B cell (primary cell): ENCODE data around the gene RECK. TPM values are rescaled to one million over a fixed set of nuclear protein-coding genes. Genes with fewer than 3 reads are reported as not detected.

Experiments used
- ATAC-seq: fragments of 200-7000 bp; cut with Tn5 transposase; one replicate; pipeline ENCODE4 v1.10.0; 2021; ENCODE audit warnings: low read depth, mild to moderate bottlenecking, moderate number of reproducible peaks, moderate library complexity
- CTCF ChIA-PET: fragments of 350-600 bp; sonication (Branson Sonifier 250); formaldehyde crosslinking; loops from one replicate; lab custom pipeline; 2021; ENCODE audit warnings: antibody characterized with exemption, inconsistent platforms; lab: Charles Lee
- POLR2A ChIA-PET: fragments of 350-600 bp; sonication (Branson Sonifier 250); formaldehyde crosslinking; loops from one replicate; lab custom pipeline; 2021; ENCODE audit warnings: antibody characterized with exemption; lab: Charles Lee
- DNase-seq: peaks from one replicate; pipeline ENCODE4 v3.0.0; 2013
- H2AFZ ChIP-seq: 2 replicates; pipeline ENCODE4 v1.6.1; 2012; ENCODE audit warnings: mild to moderate bottlenecking, low read depth, low read length; ENCODE audit not compliant: insufficient read depth, poor library complexity, severe bottlenecking
- H3K27ac ChIP-seq, 2 donors: 1 replicate in 1 of 2; 2 replicates in 1 of 2; pipeline ENCODE4 v1.5.1; 2012 to 2013; ENCODE audit warnings: low read length in 2 of 2, mild to moderate bottlenecking in 2 of 2, moderate library complexity in 1 of 2
- H3K27me3 ChIP-seq, 4 experiments: fragments of 200-600 bp in 1 of 4; sonication (generic) in 1 of 4; replicated peaks in 1 of 4; 1 replicate in 2 of 4; 2 replicates in 2 of 4; pipeline versions ENCODE4 v1.6.1 to v1.7.0; 2013 to 2016; ENCODE audit warnings: low read length in 3 of 4, mild to moderate bottlenecking in 2 of 4, mixed read lengths in 1 of 4, moderate library complexity in 1 of 4; ENCODE audit not compliant: insufficient read depth in 4 of 4, control insufficient read depth in 3 of 4; ENCODE audit errors: control extremely low read depth in 1 of 4
- H3K36me3 ChIP-seq, 2 experiments: replicated peaks in 1 of 2; 1 replicate in 1 of 2; 2 replicates in 1 of 2; pipeline versions ENCODE4 v1.6.1 to v1.7.1; 2013; ENCODE audit warnings: low read length in 1 of 2; ENCODE audit not compliant: insufficient read depth in 2 of 2, control insufficient read depth in 1 of 2; ENCODE audit errors: control extremely low read depth in 1 of 2, extremely low read depth in 1 of 2
- H3K4me1 ChIP-seq, 2 donors: fragments of 200-600 bp in 1 of 2; sonication (generic) in 1 of 2; 1 replicate in 1 of 2; 2 replicates in 1 of 2; pipeline versions ENCODE4 v1.5.1 to v1.6.1; 2013 to 2017; ENCODE audit warnings: low read length in 2 of 2; ENCODE audit not compliant: control insufficient read depth in 2 of 2, insufficient read depth in 2 of 2
- H3K4me2 ChIP-seq: replicated peaks from 2 replicates; pipeline ENCODE3; 2012; ENCODE audit warnings: mild to moderate bottlenecking, low read depth, low read length; ENCODE audit not compliant: poor library complexity, severe bottlenecking
- H3K4me3 ChIP-seq, 5 experiments: fragments of 200-600 bp in 1 of 5; sonication (generic) in 1 of 5; 1 replicate in 3 of 5; 2 replicates in 2 of 5; pipeline versions ENCODE4 v1.5.1 to v1.7.0; 2011 to 2016; ENCODE audit warnings: low read length in 4 of 5, mild to moderate bottlenecking in 4 of 5, low read depth in 2 of 5, control low read depth in 1 of 5, moderate library complexity in 1 of 5; ENCODE audit not compliant: insufficient read depth in 1 of 5; ENCODE audit errors: control extremely low read depth in 1 of 5, extremely low read depth in 1 of 5
- H3K79me2 ChIP-seq: fragments of 200-600 bp; sonication (generic); one replicate; pipeline ENCODE4 v1.6.0; 2016; ENCODE audit warnings: low read length; ENCODE audit not compliant: control insufficient read depth, insufficient read depth
- H3K9ac ChIP-seq: fragments of 200-600 bp; sonication (generic); 2 replicates; pipeline ENCODE4 v1.6.1; 2017; ENCODE audit warnings: mild to moderate bottlenecking, low read length, moderate library complexity
- H3K9me3 ChIP-seq, 3 donors: one replicate each; pipeline versions ENCODE4 v1.6.1 to v1.7.1; 2013; ENCODE audit warnings: low read length in 2 of 3; ENCODE audit not compliant: control insufficient read depth in 2 of 3, insufficient read depth in 1 of 3; ENCODE audit errors: control extremely low read depth in 1 of 3
- H4K20me1 ChIP-seq: 2 replicates; pipeline ENCODE4 v1.6.0; 2012; ENCODE audit warnings: mild to moderate bottlenecking, low read length; ENCODE audit not compliant: insufficient read depth, control insufficient read depth, poor library complexity, severe bottlenecking
- H3K27ac Mint-ChIP-seq: one replicate; pipeline ENCODE4 v1.8.0; 2021; ENCODE audit warnings: mixed read lengths
- H3K27me3 Mint-ChIP-seq: one replicate; pipeline ENCODE4 v1.8.0; 2021; ENCODE audit warnings: mixed read lengths
- H3K4me1 Mint-ChIP-seq: one replicate; pipeline ENCODE4 v1.8.0; 2021; ENCODE audit warnings: mixed read lengths
- H3K4me3 Mint-ChIP-seq: one replicate; pipeline ENCODE4 v1.8.0; 2021; ENCODE audit warnings: mixed read lengths
- H3K9me3 Mint-ChIP-seq: one replicate; pipeline ENCODE4 v1.8.0; 2022; ENCODE audit warnings: mixed read lengths; ENCODE audit not compliant: insufficient read depth
- EZH2 ChIP-seq: IDR thresholded peaks from 2 replicates; pipeline ENCODE4 v1.6.1; 2012; ENCODE audit warnings: borderline replicate concordance, low read depth, mild to moderate bottlenecking, moderate library complexity, low read length; ENCODE audit not compliant: insufficient read depth, poor library complexity, severe bottlenecking
- WGBS: methylation state at CpG from one replicate; pipeline ENCODE4 v1.1.5; 2013; ENCODE audit warnings: missing lambda C conversion rate; ENCODE audit not compliant: insufficient coverage; 5-methylcytosine and 5-hydroxymethylcytosine counted together
- intact Hi-C: fragments of 100-400 bp; cut with micrococcal nuclease; formaldehyde crosslinking; loops from one replicate; pipeline ENCODE4 v1.10.0; 2022
- polyA plus RNA-seq: library from polyadenylated mRNA; depleted of rRNA; stranded (reverse); fragments of >200 nt; gene quantifications from 2 replicates; pipeline ENCODE4 v1.2.3, GENCODE V29; 2012
- total RNA-seq, 2 donors: library from RNA; stranded (reverse); fragments of 120-200 nt in 1 of 2; gene quantifications; 1 replicate in 1 of 2; 2 replicates in 1 of 2; pipeline versions ENCODE4 v1.2.3 to v1.2.4, GENCODE V29; 2013 to 2022
- TF ChIP-seq, protein P1 (sequence below): fragments of 200-600 bp; IDR thresholded peaks from one replicate; pipeline ENCODE4 v1.8.0; 2022; ENCODE audit warnings: antibody characterized with exemption, mild to moderate bottlenecking

The RECK gene
- total and polyA plus RNA-seq, 2 donors (not counting 1 experiment from before 2014, with no cell fraction given) = 5.6 to 7.7 TPM

- DNase-seq (no peak), ATAC-seq (no peak)
- no peak overlapping the region for H3K4me3 ChIP-seq
- H3K27ac Mint-ChIP-seq = peak overlapping the region; percentile 77
- H3K4me1 Mint-ChIP-seq = peaks cover 74% of the 10 kb centered on the region
- CTCF ChIA-PET = interaction anchor here (3.9 to 4.3 kb wide), 2 partner anchors 28 to 36 kb away, joined by 31 to 50 read pairs; partner anchors contain the start of gene CCIN
- TF ChIP-seq EZH2 = no peak
- TF ChIP-seq, protein P1, sequence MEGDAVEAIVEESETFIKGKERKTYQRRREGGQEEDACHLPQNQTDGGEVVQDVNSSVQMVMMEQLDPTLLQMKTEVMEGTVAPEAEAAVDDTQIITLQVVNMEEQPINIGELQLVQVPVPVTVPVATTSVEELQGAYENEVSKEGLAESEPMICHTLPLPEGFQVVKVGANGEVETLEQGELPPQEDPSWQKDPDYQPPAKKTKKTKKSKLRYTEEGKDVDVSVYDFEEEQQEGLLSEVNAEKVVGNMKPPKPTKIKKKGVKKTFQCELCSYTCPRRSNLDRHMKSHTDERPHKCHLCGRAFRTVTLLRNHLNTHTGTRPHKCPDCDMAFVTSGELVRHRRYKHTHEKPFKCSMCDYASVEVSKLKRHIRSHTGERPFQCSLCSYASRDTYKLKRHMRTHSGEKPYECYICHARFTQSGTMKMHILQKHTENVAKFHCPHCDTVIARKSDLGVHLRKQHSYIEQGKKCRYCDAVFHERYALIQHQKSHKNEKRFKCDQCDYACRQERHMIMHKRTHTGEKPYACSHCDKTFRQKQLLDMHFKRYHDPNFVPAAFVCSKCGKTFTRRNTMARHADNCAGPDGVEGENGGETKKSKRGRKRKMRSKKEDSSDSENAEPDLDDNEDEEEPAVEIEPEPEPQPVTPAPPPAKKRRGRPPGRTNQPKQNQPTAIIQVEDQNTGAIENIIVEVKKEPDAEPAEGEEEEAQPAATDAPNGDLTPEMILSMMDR = no peak
- POLR2A ChIA-PET = no interaction called here
- no peak overlapping the region for H3K9ac ChIP-seq
- no peaks in the 10 kb centered on the region for H3K9me3 ChIP-seq
- peaks cover 0 to 20% of the 10 kb centered on the region in 2 experiments for H3K36me3 ChIP-seq
- no peak overlapping the region for H2AFZ ChIP-seq
- WGBS = 98% methylated on average over 4 of the region's 5 CpGs
- no peaks in the 10 kb centered on the region for H3K27me3 Mint-ChIP-seq
- H3K79me2 ChIP-seq = peaks cover 57% of the 10 kb centered on the region
- H3K4me1 ChIP-seq = peaks cover 63 to 64% of the 10 kb centered on the region in 2 donors
- H3K27me3 ChIP-seq = no peaks in the 10 kb centered on the region
- H3K4me2 ChIP-seq = no peak overlapping the region
- no peaks in the 10 kb centered on the region for H3K9me3 Mint-ChIP-seq
- peaks cover 23% of the 10 kb centered on the region for H4K20me1 ChIP-seq
- peak overlapping the region; percentile 32 for H3K4me3 Mint-ChIP-seq
- intact Hi-C loops = loop anchor here (5.0 kb wide), 1 partner anchor 118 kb away; the partner anchor contains the start of gene GNE
- H3K27ac ChIP-seq = no peak overlapping the region
Observed at GRCh38 chr9:36138901-36139300, 102.2 kb downstream of the RECK start.
